Naive B cell (primary cell): ENCODE measurements around the gene CTAG1B. TPM values are rescaled to one million over a fixed set of nuclear protein-coding genes. Genes with fewer than 3 reads are reported as not detected.

Experiments
- ATAC-seq, 2 donors: fragments of 150-1000 bp; cut with Tn5 transposase; 2 replicates each; pipeline ENCODE4 v1.10.0; 2021; ENCODE audit warnings: low read depth in 2 of 2, mild to moderate bottlenecking in 2 of 2, moderate library complexity in 2 of 2
- DNase-seq: peaks from one replicate; pipeline ENCODE4 v3.0.0; 2022
- H3K27ac Mint-ChIP-seq, 6 donors: one replicate each; pipeline ENCODE4 v1.8.0; 2020 to 2022; ENCODE audit warnings: mild to moderate bottlenecking in 6 of 6, mixed read lengths in 6 of 6, moderate library complexity in 5 of 6, inconsistent platforms in 2 of 6
- H3K27me3 Mint-ChIP-seq, 3 donors: one replicate each; pipeline ENCODE4 v1.8.0; 2021 to 2022; ENCODE audit warnings: mixed read lengths in 3 of 3, mild to moderate bottlenecking in 1 of 3
- H3K36me3 Mint-ChIP-seq, 2 donors: one replicate each; pipeline ENCODE4 v1.8.0; 2020 to 2022; ENCODE audit warnings: mixed read lengths in 2 of 2, inconsistent platforms in 1 of 2, mild to moderate bottlenecking in 1 of 2
- H3K4me1 Mint-ChIP-seq, 3 donors: one replicate each; pipeline ENCODE4 v1.8.0; 2020 to 2022; ENCODE audit warnings: mixed read lengths in 3 of 3, inconsistent platforms in 1 of 3, mild to moderate bottlenecking in 1 of 3, moderate library complexity in 1 of 3
- H3K4me3 Mint-ChIP-seq, 8 donors: one replicate each; pipeline ENCODE4 v1.8.0; 2020 to 2022; ENCODE audit warnings: mild to moderate bottlenecking in 8 of 8, mixed read lengths in 8 of 8, moderate library complexity in 8 of 8, inconsistent platforms in 2 of 8
- H3K9me3 Mint-ChIP-seq, 7 donors: one replicate each; pipeline ENCODE4 v1.8.0; 2020 to 2022; ENCODE audit warnings: mixed read lengths in 7 of 7, mild to moderate bottlenecking in 5 of 7, inconsistent platforms in 2 of 7, moderate library complexity in 1 of 7
- polyA plus RNA-seq, 6 donors: library from polyadenylated mRNA; unstranded; fragments of 300-500 nt; fragmentation: Illumina TruSeq; gene quantifications; one replicate each; pipeline ENCODE4 v1.2.3, GENCODE V29; 2021; ENCODE audit warnings: low read depth in 6 of 6

CTAG1B gene
- polyA plus RNA-seq, 6 donors from 2014 or later, result not detected

- ATAC-seq, result no peak
- no peaks in the 10 kb centered on the region for H3K27me3 Mint-ChIP-seq
- H3K4me1 Mint-ChIP-seq, result no peaks in the 10 kb centered on the region
- H3K9me3 Mint-ChIP-seq, result peaks cover 0 to 2% (median 0%) of the 10 kb centered on the region in 7 donors
- no peak overlapping the region for H3K27ac Mint-ChIP-seq
- no peaks in the 10 kb centered on the region for H3K36me3 Mint-ChIP-seq
- H3K4me3 Mint-ChIP-seq, result no peak overlapping the region
- DNase-seq, result no peak
Measured at GRCh38 chrX:154607370-154607769, 11.7 kb downstream of the CTAG1B start.

DNA sequence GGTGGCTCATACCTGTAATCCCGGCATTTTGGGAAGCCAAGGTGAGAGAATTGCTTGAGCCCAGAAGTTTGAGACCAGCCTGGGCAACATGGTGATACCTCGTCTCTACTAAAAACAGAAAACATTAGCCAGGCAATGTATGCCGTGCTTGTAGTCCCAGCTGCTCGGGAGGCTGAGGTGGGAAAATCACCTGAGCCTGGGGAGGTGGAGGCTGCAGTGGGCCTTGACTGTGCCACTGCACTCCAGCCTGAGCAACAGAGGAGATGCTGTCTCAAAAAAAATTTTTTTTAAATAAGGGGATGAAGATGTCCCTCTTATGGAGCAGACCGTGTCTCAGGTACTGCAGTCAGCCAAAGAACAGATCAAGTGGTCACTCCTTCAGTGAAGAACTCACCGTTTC is 13.5 kb downstream of the CTAG1B start:
- no peaks in the 10 kb centered on the region for H3K4me1 Mint-ChIP-seq
- no peak for DNase-seq
- no peak for ATAC-seq

GRCh38 chrX:154603438-154604430 is 15.3 kb downstream of the CTAG1B start:
- Mint-ChIP-seq H3K27ac (no peak overlapping the region), H3K4me1 (no peaks in the 10 kb centered on the region), H3K4me3 (no peak overlapping the region), H3K9me3 (peaks cover 0 to 2% (median 0%) of the 10 kb centered on the region in 7 donors), H3K27me3 (peaks cover 0 to 3% (median 0%) of the 10 kb centered on the region in 3 donors), H3K36me3 (no peaks in the 10 kb centered on the region)
- no peak for DNase-seq
- no peak for ATAC-seq

More for the DNA sequence above, 13.5 kb downstream of the CTAG1B start:
- Mint-ChIP-seq H3K27me3 (no peaks in the 10 kb centered on the region), H3K36me3 (no peaks in the 10 kb centered on the region), H3K9me3 (peaks cover 0 to 2% (median 0%) of the 10 kb centered on the region in 7 donors), H3K4me3 (no peak overlapping the region), H3K27ac (no peak overlapping the region)

- no peak overlapping the region for H3K27ac Mint-ChIP-seq
Measured at GRCh38 chrX:154602766-154603437, 16.2 kb downstream of the CTAG1B start.

GRCh38 chrX:154602226-154602625 is 16.9 kb downstream of the CTAG1B start:
- no peak overlapping the region for H3K27ac Mint-ChIP-seq
- no peak overlapping the region for H3K4me3 Mint-ChIP-seq
- peaks cover 0 to 7% (median 0%) of the 10 kb centered on the region in 3 donors for H3K27me3 Mint-ChIP-seq
- DNase-seq (no peak), ATAC-seq (no peak)
- peaks cover 0 to 4% (median 0%) of the 10 kb centered on the region in 7 donors for H3K9me3 Mint-ChIP-seq
- H3K4me1 Mint-ChIP-seq, result no peaks in the 10 kb centered on the region
- H3K36me3 Mint-ChIP-seq, result no peaks in the 10 kb centered on the region

More at GRCh38 chrX:154602766-154603437, 16.2 kb downstream of the CTAG1B start:
- Mint-ChIP-seq H3K27me3 (peaks cover 0 to 4% (median 0%) of the 10 kb centered on the region in 3 donors), H3K9me3 (peaks cover 0 to 2% (median 0%) of the 10 kb centered on the region in 7 donors), H3K4me3 (no peak overlapping the region), H3K4me1 (no peaks in the 10 kb centered on the region), H3K36me3 (no peaks in the 10 kb centered on the region)
- no peak for DNase-seq
- no peak for ATAC-seq

GRCh38 chrX:154600759-154601374 is 18.2 kb downstream of the CTAG1B start:
- H3K36me3 Mint-ChIP-seq, result no peaks in the 10 kb centered on the region
- DNase-seq, result no peak
- ATAC-seq, result no peak
- peaks cover 0 to 7% (median 0%) of the 10 kb centered on the region in 3 donors for H3K27me3 Mint-ChIP-seq
- H3K9me3 Mint-ChIP-seq, result peaks cover 0 to 4% (median 0%) of the 10 kb centered on the region in 7 donors
- H3K4me3 Mint-ChIP-seq, result no peak overlapping the region
- peak overlapping the region in 1 of 6 donors; percentile 56 for H3K27ac Mint-ChIP-seq
- no peaks in the 10 kb centered on the region for H3K4me1 Mint-ChIP-seq

- no peak overlapping the region for H3K4me3 Mint-ChIP-seq
- no peaks in the 10 kb centered on the region for H3K4me1 Mint-ChIP-seq
- ATAC-seq (no peak), DNase-seq (no peak)
- peaks cover 0 to 4% (median 0%) of the 10 kb centered on the region in 7 donors for H3K9me3 Mint-ChIP-seq
- peaks cover 4 to 7% (median 6%) of the 10 kb centered on the region in 3 donors for H3K27me3 Mint-ChIP-seq
- no peak overlapping the region for H3K27ac Mint-ChIP-seq
- H3K36me3 Mint-ChIP-seq, result no peaks in the 10 kb centered on the region
Measured at GRCh38 chrX:154599531-154599930, 19.6 kb downstream of the CTAG1B start.

DNA sequence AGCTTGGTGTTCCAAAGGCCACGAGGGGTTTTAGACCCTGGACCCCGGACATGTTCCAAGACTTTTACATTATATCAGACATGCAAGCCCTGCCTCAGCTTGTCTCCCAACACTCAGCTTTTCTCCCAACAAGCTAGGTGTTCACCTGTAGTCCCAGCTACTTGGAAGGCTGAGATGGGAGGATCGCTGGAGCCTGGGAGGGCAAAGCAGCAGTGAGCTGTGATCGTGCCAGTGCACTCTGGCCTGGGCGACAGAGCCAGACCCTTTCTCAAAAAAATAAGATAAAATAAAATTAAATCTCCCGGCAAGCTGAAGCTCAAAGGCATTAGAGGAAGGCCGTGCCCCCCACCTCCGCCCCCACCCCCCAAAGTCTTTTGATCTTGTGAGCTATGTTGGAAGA is 20.4 kb downstream of the CTAG1B start:
- Mint-ChIP-seq H3K4me3 (no peak overlapping the region), H3K27me3 (peaks cover 6 to 7% (median 7%) of the 10 kb centered on the region in 3 donors), H3K36me3 (no peaks in the 10 kb centered on the region), H3K27ac (no peak overlapping the region), H3K9me3 (peaks cover 0 to 6% (median 0%) of the 10 kb centered on the region in 7 donors), H3K4me1 (no peaks in the 10 kb centered on the region)
- ATAC-seq (no peak), DNase-seq (no peak)

- H3K4me3 Mint-ChIP-seq, result no peak overlapping the region
Measured at GRCh38 chrX:154597221-154597620, 21.9 kb downstream of the CTAG1B start.

GRCh38 chrX:154596290-154596929 is 22.7 kb downstream of the CTAG1B start:
- no peak overlapping the region for H3K27ac Mint-ChIP-seq
- peaks cover 7 to 16% (median 12%) of the 10 kb centered on the region in 3 donors for H3K27me3 Mint-ChIP-seq
- H3K4me1 Mint-ChIP-seq, result no peaks in the 10 kb centered on the region
- ATAC-seq (no peak), DNase-seq (no peak)
- H3K9me3 Mint-ChIP-seq, result peaks cover 0 to 11% (median 2%) of the 10 kb centered on the region in 7 donors
- no peak overlapping the region for H3K4me3 Mint-ChIP-seq
- H3K36me3 Mint-ChIP-seq, result peaks cover 0 to 13% of the 10 kb centered on the region in 2 donors

More at GRCh38 chrX:154597221-154597620, 21.9 kb downstream of the CTAG1B start:
- H3K4me1 Mint-ChIP-seq, result no peaks in the 10 kb centered on the region
- H3K36me3 Mint-ChIP-seq, result peaks cover 0 to 5% of the 10 kb centered on the region in 2 donors
- H3K27me3 Mint-ChIP-seq, result peaks cover 7 to 13% (median 10%) of the 10 kb centered on the region in 3 donors
- no peak overlapping the region for H3K27ac Mint-ChIP-seq
- ATAC-seq (no peak), DNase-seq (no peak)
- H3K9me3 Mint-ChIP-seq, result peaks cover 0 to 8% (median 2%) of the 10 kb centered on the region in 7 donors

GRCh38 chrX:154595559-154596249 is 23.4 kb downstream of the CTAG1B start:
- H3K27ac Mint-ChIP-seq, result no peak overlapping the region
- no peak for ATAC-seq
- no peaks in the 10 kb centered on the region for H3K4me1 Mint-ChIP-seq
- H3K36me3 Mint-ChIP-seq, result peaks cover 0 to 14% of the 10 kb centered on the region in 2 donors
- peaks cover 7 to 16% (median 12%) of the 10 kb centered on the region in 3 donors for H3K27me3 Mint-ChIP-seq
- H3K4me3 Mint-ChIP-seq, result no peak overlapping the region
- no peak for DNase-seq
- peaks cover 0 to 13% (median 2%) of the 10 kb centered on the region in 7 donors for H3K9me3 Mint-ChIP-seq

DNA sequence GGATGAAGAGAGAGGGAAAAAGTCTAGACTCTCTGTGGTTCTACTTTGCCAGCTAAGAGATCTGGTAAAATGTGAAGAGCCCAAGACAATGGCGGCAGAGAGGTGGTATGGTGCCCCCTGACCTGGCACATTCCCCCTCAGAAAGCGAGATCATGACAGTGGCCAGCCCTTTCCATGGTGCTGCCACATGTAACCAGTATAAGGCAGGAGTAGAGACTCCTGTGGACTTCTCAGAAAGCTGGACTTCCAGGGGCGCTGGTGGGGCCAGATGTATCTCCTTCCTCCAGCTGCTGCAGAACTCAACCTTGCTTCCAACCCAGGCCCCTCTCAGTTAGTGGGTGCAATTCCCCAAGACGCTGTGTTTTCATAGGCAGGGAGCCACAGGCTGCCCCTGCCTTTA is 24.6 kb downstream of the CTAG1B start:
- Mint-ChIP-seq H3K36me3 (peaks cover 0 to 14% of the 10 kb centered on the region in 2 donors), H3K4me1 (no peaks in the 10 kb centered on the region), H3K4me3 (no peak overlapping the region), H3K27ac (no peak overlapping the region), H3K9me3 (peaks cover 0 to 13% (median 2%) of the 10 kb centered on the region in 7 donors), H3K27me3 (peaks cover 4 to 16% (median 12%) of the 10 kb centered on the region in 3 donors)
- no peak for DNase-seq
- no peak for ATAC-seq
